OCI-LY7 (cell line): ENCODE results near the gene SMC5. TPM values are rescaled to one million over a fixed set of nuclear protein-coding genes. Genes with fewer than 3 reads are reported as not detected.

Source experiments
- BruUV-seq: library from RNA; stranded (reverse); fragments of 400-500 nt; replicated peaks from 2 replicates; lab custom pipeline; 2021; lab: Mats Ljungman, UMichigan
- CTCF ChIA-PET: fragments of 300-600 bp; sonication (Branson Sonifier 250); formaldehyde crosslinking; loops from one replicate; lab custom pipeline; 2022; ENCODE audit warnings: antibody characterized with exemption; ENCODE audit not compliant: unreplicated experiment; lab: Charles Lee
- POLR2A ChIA-PET: fragments of 300-600 bp; sonication (Branson Sonifier 250); formaldehyde crosslinking; loops from one replicate; lab custom pipeline; 2022; ENCODE audit warnings: antibody characterized with exemption; lab: Charles Lee
- DNase-seq: peaks from one replicate; pipeline ENCODE4 v3.0.0-alpha.2; 2015; ENCODE audit warnings: low spot score
- H2AFZ ChIP-seq: fragments of 200-600 bp; sonication (generic), shearing (Covaris generic); 2 replicates; pipeline ENCODE4 v1.6.1; 2014; ENCODE audit warnings: mild to moderate bottlenecking, antibody characterized with exemption, low read length, moderate library complexity
- H3K27ac ChIP-seq: fragments of 200-600 bp; sonication (generic); 2 replicates; pipeline ENCODE4 v1.5.1; 2014; ENCODE audit warnings: mixed run types, low read depth, mild to moderate bottlenecking, moderate library complexity, low read length, inconsistent platforms; ENCODE audit not compliant: poor library complexity, severe bottlenecking
- H3K36me3 ChIP-seq: fragments of 200-600 bp; sonication (generic); 2 replicates; pipeline ENCODE4 v1.6.1; 2014; ENCODE audit warnings: mild to moderate bottlenecking, antibody characterized with exemption, low read length, moderate library complexity, mixed read lengths; ENCODE audit not compliant: insufficient read depth
- H3K4me1 ChIP-seq: fragments of 200-600 bp; sonication (generic); 2 replicates; pipeline ENCODE4 v1.5.1; 2014; ENCODE audit warnings: mild to moderate bottlenecking, low read length; ENCODE audit not compliant: insufficient read depth, poor library complexity, severe bottlenecking
- H3K4me2 ChIP-seq: fragments of 200-600 bp; sonication (generic); 2 replicates; pipeline ENCODE4 v1.6.1; 2014; ENCODE audit warnings: mild to moderate bottlenecking, low read length
- H3K4me3 ChIP-seq: fragments of 200-600 bp; sonication (generic); 2 replicates; pipeline ENCODE4 v1.5.1; 2014; ENCODE audit warnings: mild to moderate bottlenecking, low read depth, low read length; ENCODE audit not compliant: poor library complexity, severe bottlenecking
- H3K79me2 ChIP-seq: fragments of 200-600 bp; sonication (generic); 2 replicates; pipeline ENCODE4 v1.6.1; 2016; ENCODE audit warnings: low read depth, mild to moderate bottlenecking, low read length, moderate library complexity, mixed read lengths; ENCODE audit not compliant: insufficient read depth
- H3K9me2 ChIP-seq: fragments of 200-600 bp; sonication (generic); 2 replicates; pipeline ENCODE4 v1.6.1; 2016; ENCODE audit warnings: mild to moderate bottlenecking, low read length, mixed read lengths; ENCODE audit not compliant: insufficient read depth
- H3K9me3 ChIP-seq: fragments of 200-600 bp; sonication (generic); 2 replicates; pipeline ENCODE4 v1.6.1; 2014; ENCODE audit warnings: mild to moderate bottlenecking, mixed run types, low read length, mixed read lengths
- H4K20me1 ChIP-seq: fragments of 200-600 bp; sonication (generic); 2 replicates; pipeline ENCODE4 v1.6.1; 2014; ENCODE audit warnings: mild to moderate bottlenecking, antibody characterized with exemption, low read length, moderate library complexity, mixed read lengths; ENCODE audit not compliant: insufficient read depth
- CTCF ChIP-seq: fragments of 200-600 bp; sonication (generic); conservative IDR thresholded peaks from 2 replicates; pipeline ENCODE4 v1.5.1; 2014; ENCODE audit warnings: mild to moderate bottlenecking, antibody characterized with exemption, low read length, moderate library complexity, mixed read lengths
- EZH2phosphoT487 ChIP-seq: fragments of 200-600 bp; sonication (generic); IDR thresholded peaks from 2 replicates; pipeline ENCODE4 v1.6.1; 2018; ENCODE audit warnings: low read depth, borderline replicate concordance, mild to moderate bottlenecking, mixed run types, antibody characterized with exemption, low read length, moderate library complexity, mixed read lengths
- intact Hi-C: fragments of 100-400 bp; cut with micrococcal nuclease; formaldehyde crosslinking; loops from one replicate; pipeline ENCODE4 v1.10.0; 2022; ENCODE audit not compliant: unreplicated experiment
- total RNA-seq, 2 experiments: library from RNA; depleted of rRNA in 1 of 2; stranded (reverse); fragments of >200 nt in 1 of 2; shearing (Covaris generic) in 1 of 2; gene quantifications; 2 replicates each; pipeline ENCODE4 v1.2.3, GENCODE V29; 2014 to 2022

SMC5 gene
- total RNA-seq, 2 experiments from 2014 or later, result 38.9 to 42.0 TPM

- TF ChIP-seq EZH2phosphoT487 (no peak), CTCF (no peak)
- no peak for DNase-seq
- H3K4me1 ChIP-seq, result no peaks in the 10 kb centered on the region
- H3K27ac ChIP-seq, result no peak overlapping the region
- H3K9me3 ChIP-seq, result no peaks in the 10 kb centered on the region
- intact Hi-C loops, result no loop called here
- ChIA-PET POLR2A (no interaction called here), CTCF (no interaction called here)
- no peaks in the 10 kb centered on the region for H4K20me1 ChIP-seq
- no peak overlapping the region for H3K4me3 ChIP-seq
- no TSS peak for BruUV-seq
- H3K9me2 ChIP-seq, result no peaks in the 10 kb centered on the region
- H3K36me3 ChIP-seq, result peaks cover 83% of the 10 kb centered on the region
- no peaks in the 10 kb centered on the region for H3K79me2 ChIP-seq
- H2AFZ ChIP-seq, result no peak overlapping the region
- no peak overlapping the region for H3K4me2 ChIP-seq
These were observed 56.6 kb downstream of the SMC5 start for GRCh38 chr9:70315389-70315788.

GRCh38 chr9:70318002-70318401 lies 59.2 kb downstream of the SMC5 start:
- ChIA-PET CTCF (no interaction called here), POLR2A (no interaction called here)
- Histone ChIP-seq H3K9me2 (no peaks in the 10 kb centered on the region), H3K9me3 (no peaks in the 10 kb centered on the region), H2AFZ (no peak overlapping the region), H3K36me3 (peaks cover 82% of the 10 kb centered on the region), H3K4me3 (no peak overlapping the region), H4K20me1 (no peaks in the 10 kb centered on the region), H3K79me2 (no peaks in the 10 kb centered on the region), H3K4me1 (no peaks in the 10 kb centered on the region), H3K4me2 (no peak overlapping the region), H3K27ac (no peak overlapping the region)
- no peak for DNase-seq
- intact Hi-C loops, result no loop called here
- TF ChIP-seq EZH2phosphoT487 (no peak), CTCF (no peak)
- no TSS peak for BruUV-seq

- ChIA-PET POLR2A (interaction anchor here (2.1 kb wide), 1 partner anchor 18 kb away, joined by 8 read pairs; no protein-coding TSS in a partner anchor), CTCF (no interaction called here)
- BruUV-seq, result no TSS peak
- intact Hi-C loops, result no loop called here
- no peaks in the 10 kb centered on the region for H4K20me1 ChIP-seq
- peaks cover 6% of the 10 kb centered on the region; the same call in 1 of the 2 replicates for H3K9me3 ChIP-seq
- DNase-seq, result no peak
- no peaks in the 10 kb centered on the region for H3K4me1 ChIP-seq
- H3K36me3 ChIP-seq, result peaks cover 96% of the 10 kb centered on the region
- TF ChIP-seq EZH2phosphoT487 (no peak), CTCF (no peak)
- H3K9me2 ChIP-seq, result no peaks in the 10 kb centered on the region
- H3K4me3 ChIP-seq, result no peak overlapping the region
- no peaks in the 10 kb centered on the region for H3K79me2 ChIP-seq
- no peak overlapping the region for H3K27ac ChIP-seq
- no peak overlapping the region for H2AFZ ChIP-seq
- H3K4me2 ChIP-seq, result no peak overlapping the region
These were observed 63.3 kb downstream of the SMC5 start for GRCh38 chr9:70322096-70322495.
